Endodermal cell (in vitro differentiated cells): ENCODE measurements around the gene ZNF525. TPM values are rescaled to one million over a fixed set of nuclear protein-coding genes. Genes with fewer than 3 reads are reported as not detected.

ENCODE experiments used
- DNase-seq: peaks from one replicate; pipeline ENCODE4 v3.0.0-alpha.2; 2017
- H3K27ac ChIP-seq: 2 replicates; pipeline ENCODE4 v1.5.1; 2013; ENCODE audit warnings: mild to moderate bottlenecking, low read depth, low read length, moderate library complexity
- H3K27me3 ChIP-seq: 2 replicates; pipeline ENCODE4 v1.6.1; 2013; ENCODE audit warnings: mild to moderate bottlenecking, low read length, moderate library complexity; ENCODE audit not compliant: insufficient read depth, control insufficient read depth, poor library complexity, severe bottlenecking
- H3K36me3 ChIP-seq: 2 replicates; pipeline ENCODE4 v1.7.0; 2013; ENCODE audit warnings: mild to moderate bottlenecking, low read length, moderate library complexity; ENCODE audit not compliant: control insufficient read depth, insufficient read depth
- H3K4me1 ChIP-seq: one replicate; pipeline ENCODE4 v1.7.0; 2013; ENCODE audit warnings: low read length; ENCODE audit not compliant: control insufficient read depth, insufficient read depth
- H3K4me3 ChIP-seq: 2 replicates; pipeline ENCODE4 v1.5.1; 2013; ENCODE audit warnings: mild to moderate bottlenecking, low read length, moderate library complexity
- H3K9ac ChIP-seq: 2 replicates; pipeline ENCODE4 v1.6.1; 2013; ENCODE audit warnings: mild to moderate bottlenecking, low read length, moderate library complexity; ENCODE audit not compliant: poor library complexity, severe bottlenecking; ENCODE audit errors: extremely low read depth
- H3K9me3 ChIP-seq: 2 replicates; pipeline ENCODE4 v1.6.1; 2013; ENCODE audit warnings: mild to moderate bottlenecking, low read length, moderate library complexity; ENCODE audit not compliant: control insufficient read depth
- H3K27ac Mint-ChIP-seq: 2 replicates; pipeline ENCODE4 v1.8.0; 2020; ENCODE audit warnings: mixed read lengths
- H3K27me3 Mint-ChIP-seq: 2 replicates; pipeline ENCODE4 v1.8.0; 2021; ENCODE audit warnings: mild to moderate bottlenecking, mixed read lengths; ENCODE audit not compliant: insufficient read depth
- H3K36me3 Mint-ChIP-seq: 2 replicates; pipeline ENCODE4 v1.8.0; 2020; ENCODE audit warnings: low read depth, mixed read lengths
- H3K4me1 Mint-ChIP-seq: 2 replicates; pipeline ENCODE4 v1.8.0; 2020; ENCODE audit warnings: mixed read lengths
- H3K4me3 Mint-ChIP-seq: 2 replicates; pipeline ENCODE4 v1.8.0; 2020; ENCODE audit warnings: mild to moderate bottlenecking, moderate library complexity, mixed read lengths
- H3K9me3 Mint-ChIP-seq: 2 replicates; pipeline ENCODE4 v1.8.0; 2020; ENCODE audit warnings: mild to moderate bottlenecking, mixed read lengths
- CTCF ChIP-seq: fragments of 200-600 bp; sonication (generic); conservative IDR thresholded peaks from 2 replicates; pipeline ENCODE4 v1.5.0; 2021; ENCODE audit warnings: antibody characterized with exemption, mild to moderate bottlenecking
- WGBS, 2 experiments: methylation state at CpG; one replicate each; pipeline versions ENCODE4 v1.1.5 to v1.1.7; 2013; ENCODE audit warnings: missing lambda C conversion rate in 2 of 2, mixed read lengths in 1 of 2; ENCODE audit not compliant: insufficient coverage in 1 of 2, insufficient read length in 1 of 2; 5-methylcytosine and 5-hydroxymethylcytosine counted together
- total RNA-seq, 2 donors: library from RNA; stranded (reverse); fragmentation: NEBNext Ultra II Directional in 1 of 2; extraction: Animal tissue kit (Norgen Biotek cat#: 25700) in 1 of 2; gene quantifications; 2 replicates in 1 of 2; 3 replicates in 1 of 2; pipeline ENCODE4 v1.2.1, GENCODE V29; 2021

Gene ZNF525
- total RNA-seq, 2 donors from 2014 or later = 42.2 to 48.8 TPM

- Histone ChIP-seq H3K9me3 (no peaks in the 10 kb centered on the region), H3K36me3 (no peaks in the 10 kb centered on the region), H3K9ac (no peak overlapping the region), H3K4me1 (peaks cover 7% of the 10 kb centered on the region), H3K27ac (no peak overlapping the region), H3K4me3 (no peak overlapping the region), H3K27me3 (no peaks in the 10 kb centered on the region)
- Mint-ChIP-seq H3K9me3 (no peaks in the 10 kb centered on the region), H3K27ac (peak overlapping the region; percentile 21), H3K4me1 (peaks cover 37% of the 10 kb centered on the region), H3K27me3 (no peaks in the 10 kb centered on the region), H3K4me3 (peak overlapping the region; percentile 42), H3K36me3 (peaks cover 16% of the 10 kb centered on the region)
- DNase-seq = peak; percentile 91
- WGBS, 2 experiments = 34 to 57% methylated on average over 2 to 9 of the region's 9 CpGs
- peak; percentile 94 for TF ChIP-seq CTCF
Observed at GRCh38 chr19:53424968-53425597, 59.6 kb downstream of the ZNF525 start.

GRCh38 chr19:53431399-53432087, 66.0 kb downstream of the ZNF525 start, which contains the start of gene ZNF761:
ZNF761 (plus strand) TSS chr19:53431984; CDS start chr19:53447269, 15,285 bp downstream.
- Mint-ChIP-seq H3K9me3 (no peaks in the 10 kb centered on the region), H3K27me3 (no peaks in the 10 kb centered on the region), H3K36me3 (peaks cover 39% of the 10 kb centered on the region), H3K4me1 (peaks cover 47% of the 10 kb centered on the region), H3K27ac (peak within 1 kb of the TSS; percentile 99), H3K4me3 (peak within 1 kb of the TSS; percentile 97)
- peak; percentile 60 for TF ChIP-seq CTCF
- Histone ChIP-seq H3K4me3 (peak within 1 kb of the TSS; percentile 87), H3K9me3 (no peaks in the 10 kb centered on the region), H3K4me1 (peaks cover 9% of the 10 kb centered on the region), H3K36me3 (peaks cover 30% of the 10 kb centered on the region), H3K27ac (no peak within 1 kb of the TSS), H3K27me3 (no peaks in the 10 kb centered on the region), H3K9ac (peak within 1 kb of the TSS; percentile 90)
- 0 to 2% methylated on average over 18 to 46 of the region's 46 CpGs for WGBS, 2 experiments
- peak; percentile 99 for DNase-seq

GRCh38 chr19:53432088-53432661, 66.7 kb downstream of the ZNF525 start:
- 0% methylated on average over 9 to 30 of the region's 30 CpGs for WGBS, 2 experiments
- no peaks in the 10 kb centered on the region for H3K9me3 Mint-ChIP-seq
- peaks cover 50% of the 10 kb centered on the region for H3K4me1 Mint-ChIP-seq
- Histone ChIP-seq H3K4me3 (peak overlapping the region; percentile 87), H3K9ac (peak overlapping the region; percentile 90), H3K9me3 (no peaks in the 10 kb centered on the region), H3K27ac (no peak overlapping the region), H3K27me3 (no peaks in the 10 kb centered on the region), H3K36me3 (peaks cover 37% of the 10 kb centered on the region), H3K4me1 (peaks cover 9% of the 10 kb centered on the region)
- no peaks in the 10 kb centered on the region for H3K27me3 Mint-ChIP-seq
- peak overlapping the region; percentile 97 for H3K4me3 Mint-ChIP-seq
- peaks cover 45% of the 10 kb centered on the region for H3K36me3 Mint-ChIP-seq
- no peak for TF ChIP-seq CTCF
- DNase-seq = peak; percentile 75
- H3K27ac Mint-ChIP-seq = peak overlapping the region; percentile 96

Other genes starting within 250 kb of the ZNF525 start
- gene ZNF415, start 232.8 kb upstream of the ZNF525 start, total RNA-seq = 10 to 100 TPM; 12.6 to 19.4 TPM
- 10 to 100 TPM; 17.7 to 25.5 TPM for gene ZNF347, start 206.7 kb upstream of the ZNF525 start, total RNA-seq
- 1 to 10 TPM; 7.6 to 8.6 TPM for gene ZNF665, start 172.3 kb upstream of the ZNF525 start, total RNA-seq
- gene ZNF677, start 110.8 kb upstream of the ZNF525 start, total RNA-seq = 10 to 100 TPM; 35.6 to 56.5 TPM
- gene VN1R2, start 107.4 kb upstream of the ZNF525 start, total RNA-seq = not detected
- gene VN1R4, start 98.0 kb upstream of the ZNF525 start, total RNA-seq = not detected
- 10 to 100 TPM; 19.0 to 24.3 TPM for gene ZNF845, start 32.0 kb upstream of the ZNF525 start, total RNA-seq
- gene ZNF765, start 29.4 kb downstream of the ZNF525 start, total RNA-seq = 10 to 100 TPM; 30.1 to 35.9 TPM
- 10 to 100 TPM; 52.3 to 63.8 TPM for gene ZNF761, start 66.3 kb downstream of the ZNF525 start, total RNA-seq
- gene ZNF813, start 102.0 kb downstream of the ZNF525 start, total RNA-seq = 10 to 100 TPM; 38.7 to 58.5 TPM
- 10 to 100 TPM; 32.1 to 50.1 TPM for gene ZNF331, start 172.4 kb downstream of the ZNF525 start, total RNA-seq